Panc1 (cell line): ENCODE data around the gene SUFU.

Experiments
- CTCF ChIP-seq: fragments of 450-650 bp; IDR thresholded peaks from 2 replicates; pipeline ENCODE4 v1.5.1; 2017; ENCODE audit warnings: mild to moderate bottlenecking
- POLR2AphosphoS5 ChIP-seq: IDR thresholded peaks from 2 replicates; pipeline ENCODE4 v1.6.1; 2012; ENCODE audit warnings: mild to moderate bottlenecking, low read depth, low read length, moderate library complexity
- REST ChIP-seq, 2 experiments: IDR thresholded peaks; 2 replicates each; pipeline ENCODE4 v1.6.1; 2011 to 2012; ENCODE audit warnings: low read depth in 2 of 2, control low read depth in 1 of 2, low read length in 1 of 2, mild to moderate bottlenecking in 1 of 2, moderate library complexity in 1 of 2; ENCODE audit not compliant: insufficient read depth in 1 of 2
- SIN3A ChIP-seq: IDR thresholded peaks from 2 replicates; pipeline ENCODE4 v1.6.1; 2012; ENCODE audit warnings: low read depth, mild to moderate bottlenecking, low read length, moderate library complexity, borderline replicate concordance; ENCODE audit not compliant: insufficient read depth

- no peak for TF ChIP-seq CTCF
- TF ChIP-seq POLR2AphosphoS5 = no peak
- TF ChIP-seq REST (IDR thresholded peaks at IDR 0.05; ENCODE audit: insufficient read depth in 1 of 2, low read depth in 2 of 2, low read length in 1 of 2) = no peak
- no peak for TF ChIP-seq SIN3A
Measured at GRCh38 chr10:102458656-102459055, 45.1 kb upstream of the SUFU start.
